KMS-11 (cell line): ENCODE results near the gene TAS1R3.

Experiments used
- H2AFZ ChIP-seq: fragments of 200-600 bp; sonication (generic); 2 replicates; pipeline ENCODE4 v1.6.1; 2016; ENCODE audit warnings: antibody characterized with exemption, mixed run types, low read depth
- H3K27ac ChIP-seq: fragments of 200-600 bp; sonication (generic); 2 replicates; pipeline ENCODE4 v1.6.1; 2016; ENCODE audit warnings: mild to moderate bottlenecking, mixed run types
- H3K27me3 ChIP-seq: fragments of 200-600 bp; sonication (generic); 2 replicates; pipeline ENCODE4 v1.6.1; 2017; ENCODE audit warnings: mild to moderate bottlenecking, low read depth, mixed run types, moderate library complexity; ENCODE audit not compliant: insufficient read depth
- H3K36me3 ChIP-seq: fragments of 200-600 bp; sonication (generic); 2 replicates; pipeline ENCODE4 v1.6.1; 2017; ENCODE audit warnings: mild to moderate bottlenecking, mixed run types; ENCODE audit not compliant: insufficient read depth
- H3K4me1 ChIP-seq: fragments of 200-600 bp; sonication (generic); 2 replicates; pipeline ENCODE4 v1.6.1; 2016; ENCODE audit warnings: mild to moderate bottlenecking, low read depth, mixed run types; ENCODE audit not compliant: poor library complexity, severe bottlenecking
- H3K4me2 ChIP-seq: fragments of 200-600 bp; sonication (generic); 2 replicates; pipeline ENCODE4 v1.7.0; 2016; ENCODE audit warnings: mild to moderate bottlenecking, mixed run types
- H3K4me3 ChIP-seq: fragments of 200-600 bp; sonication (generic); IDR thresholded peaks from 2 replicates; pipeline ENCODE4 v1.6.1; 2017; ENCODE audit warnings: low read depth, low read length, mixed read lengths; ENCODE audit not compliant: insufficient read depth
- H3K79me2 ChIP-seq: fragments of 200-600 bp; sonication (generic); 2 replicates; pipeline ENCODE4 v1.6.1; 2016; ENCODE audit warnings: low read depth, mixed run types; ENCODE audit not compliant: insufficient read depth
- H3K9ac ChIP-seq: fragments of 200-600 bp; sonication (generic); 2 replicates; pipeline ENCODE4 v1.6.1; 2016; ENCODE audit warnings: mild to moderate bottlenecking, mixed run types
- H4K20me1 ChIP-seq: fragments of 200-600 bp; sonication (generic); 2 replicates; pipeline ENCODE4 v1.6.1; 2016; ENCODE audit warnings: mild to moderate bottlenecking, mixed run types; ENCODE audit not compliant: insufficient read depth
- TF ChIP-seq, protein P1 (sequence below): fragments of 200-600 bp; sonication (generic); conservative IDR thresholded peaks from 2 replicates; pipeline ENCODE4 v1.6.1; 2017; ENCODE audit warnings: low read depth, mild to moderate bottlenecking, antibody characterized with exemption, low read length, moderate library complexity, mixed read lengths

The TAS1R3 gene

DNA sequence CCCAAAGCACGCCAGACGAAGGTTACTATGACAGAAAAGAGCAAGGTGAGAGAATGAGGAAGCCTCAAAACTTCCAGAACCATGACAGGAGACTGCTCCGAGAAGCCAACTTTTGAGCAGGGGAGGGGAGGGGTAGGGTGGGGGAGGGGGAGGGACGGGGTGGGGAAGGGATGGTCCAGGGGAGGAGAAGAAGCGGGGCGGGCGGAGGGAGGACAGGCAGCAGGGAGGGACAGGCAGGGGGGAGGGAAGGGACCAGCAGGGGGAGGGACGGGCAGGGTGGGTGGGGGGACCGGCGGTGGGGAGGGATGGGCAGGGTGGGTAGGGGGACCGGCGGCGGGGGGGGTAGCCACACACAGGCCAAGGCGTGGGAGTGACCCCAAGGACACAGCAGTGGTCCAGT is 8.7 kb upstream of the TAS1R3 start:
- H3K36me3 ChIP-seq = no peaks in the 10 kb centered on the region
- H3K79me2 ChIP-seq = peaks cover 55% of the 10 kb centered on the region
- H3K9ac ChIP-seq = no peak overlapping the region
- H3K4me2 ChIP-seq = no peak overlapping the region
- peaks cover 22% of the 10 kb centered on the region for H3K4me1 ChIP-seq
- H4K20me1 ChIP-seq = no peaks in the 10 kb centered on the region
- no peaks in the 10 kb centered on the region for H3K27me3 ChIP-seq
- H3K27ac ChIP-seq = no peak overlapping the region
- TF ChIP-seq, protein P1, sequence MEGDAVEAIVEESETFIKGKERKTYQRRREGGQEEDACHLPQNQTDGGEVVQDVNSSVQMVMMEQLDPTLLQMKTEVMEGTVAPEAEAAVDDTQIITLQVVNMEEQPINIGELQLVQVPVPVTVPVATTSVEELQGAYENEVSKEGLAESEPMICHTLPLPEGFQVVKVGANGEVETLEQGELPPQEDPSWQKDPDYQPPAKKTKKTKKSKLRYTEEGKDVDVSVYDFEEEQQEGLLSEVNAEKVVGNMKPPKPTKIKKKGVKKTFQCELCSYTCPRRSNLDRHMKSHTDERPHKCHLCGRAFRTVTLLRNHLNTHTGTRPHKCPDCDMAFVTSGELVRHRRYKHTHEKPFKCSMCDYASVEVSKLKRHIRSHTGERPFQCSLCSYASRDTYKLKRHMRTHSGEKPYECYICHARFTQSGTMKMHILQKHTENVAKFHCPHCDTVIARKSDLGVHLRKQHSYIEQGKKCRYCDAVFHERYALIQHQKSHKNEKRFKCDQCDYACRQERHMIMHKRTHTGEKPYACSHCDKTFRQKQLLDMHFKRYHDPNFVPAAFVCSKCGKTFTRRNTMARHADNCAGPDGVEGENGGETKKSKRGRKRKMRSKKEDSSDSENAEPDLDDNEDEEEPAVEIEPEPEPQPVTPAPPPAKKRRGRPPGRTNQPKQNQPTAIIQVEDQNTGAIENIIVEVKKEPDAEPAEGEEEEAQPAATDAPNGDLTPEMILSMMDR = no peak
- no peak overlapping the region for H3K4me3 ChIP-seq
- H2AFZ ChIP-seq = no peak overlapping the region

DNA sequence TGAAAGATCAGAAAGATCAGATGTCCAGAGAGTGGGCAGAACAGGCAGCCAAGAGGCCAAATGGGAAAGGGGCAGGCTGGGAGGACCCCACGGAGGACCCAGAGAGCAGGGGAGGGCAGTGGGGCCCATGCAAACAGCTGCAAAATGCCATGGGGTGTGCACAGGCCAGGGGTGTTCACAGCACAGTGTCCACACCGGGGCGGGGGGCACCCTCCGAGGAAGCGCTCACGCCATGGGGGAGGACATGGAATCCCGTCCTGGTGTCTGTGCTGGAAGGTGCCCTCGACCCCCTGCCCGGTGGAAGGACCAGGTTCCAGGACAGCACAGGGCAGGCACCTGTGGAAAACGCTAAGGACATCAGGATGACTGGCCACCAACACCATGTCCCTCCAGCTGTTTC is 8.1 kb upstream of the TAS1R3 start:
- H3K36me3 ChIP-seq = no peaks in the 10 kb centered on the region

DNA sequence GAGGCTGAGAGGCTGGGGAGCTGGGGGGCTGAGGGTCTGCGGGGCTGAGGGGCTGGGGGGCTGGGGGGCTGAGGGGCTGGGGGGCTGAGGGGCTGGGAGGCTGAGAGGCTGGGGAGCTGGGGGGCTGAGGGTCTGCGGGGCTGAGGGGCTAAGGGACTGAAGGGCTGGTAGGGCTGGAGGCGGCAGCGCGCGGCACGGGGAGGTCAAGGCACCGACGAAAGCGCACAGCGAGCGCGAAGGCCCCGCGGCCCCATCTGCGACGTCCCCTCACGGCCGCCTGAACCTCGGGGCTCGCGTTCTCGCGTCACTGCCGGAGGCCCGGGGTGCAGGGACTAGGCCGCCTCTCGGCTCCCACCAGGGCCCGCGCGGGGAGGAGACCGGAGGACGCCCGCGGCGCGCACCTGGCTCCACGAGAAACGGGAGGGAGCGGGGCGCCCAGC is 7.0 kb upstream of the TAS1R3 start:
- no peaks in the 10 kb centered on the region for H4K20me1 ChIP-seq
- no peaks in the 10 kb centered on the region for H3K27me3 ChIP-seq
- H3K36me3 ChIP-seq = no peaks in the 10 kb centered on the region
- TF ChIP-seq, protein P1 = no peak
- no peak overlapping the region for H3K4me2 ChIP-seq
- peak overlapping the region; percentile 39; the same call in 1 of the 2 replicates for H3K27ac ChIP-seq
- H3K4me3 ChIP-seq = no peak overlapping the region
- H2AFZ ChIP-seq = peak overlapping the region; percentile 78; the same call in 1 of the 2 replicates
- H3K4me1 ChIP-seq = peaks cover 22% of the 10 kb centered on the region
- peak overlapping the region; percentile 75; the same call in 1 of the 2 replicates for H3K9ac ChIP-seq
- peaks cover 55% of the 10 kb centered on the region for H3K79me2 ChIP-seq

More for the DNA sequence above, 8.1 kb upstream of the TAS1R3 start:
- Histone ChIP-seq H4K20me1 (no peaks in the 10 kb centered on the region), H3K4me2 (peak overlapping the region; percentile 23; the same call in 1 of the 2 replicates), H3K4me1 (peaks cover 22% of the 10 kb centered on the region), H3K9ac (no peak overlapping the region; the same call in 1 of the 2 replicates), H3K79me2 (peaks cover 55% of the 10 kb centered on the region), H3K27ac (no peak overlapping the region), H2AFZ (no peak overlapping the region), H3K4me3 (no peak overlapping the region), H3K27me3 (no peaks in the 10 kb centered on the region)
- TF ChIP-seq, protein P1 = no peak

DNA sequence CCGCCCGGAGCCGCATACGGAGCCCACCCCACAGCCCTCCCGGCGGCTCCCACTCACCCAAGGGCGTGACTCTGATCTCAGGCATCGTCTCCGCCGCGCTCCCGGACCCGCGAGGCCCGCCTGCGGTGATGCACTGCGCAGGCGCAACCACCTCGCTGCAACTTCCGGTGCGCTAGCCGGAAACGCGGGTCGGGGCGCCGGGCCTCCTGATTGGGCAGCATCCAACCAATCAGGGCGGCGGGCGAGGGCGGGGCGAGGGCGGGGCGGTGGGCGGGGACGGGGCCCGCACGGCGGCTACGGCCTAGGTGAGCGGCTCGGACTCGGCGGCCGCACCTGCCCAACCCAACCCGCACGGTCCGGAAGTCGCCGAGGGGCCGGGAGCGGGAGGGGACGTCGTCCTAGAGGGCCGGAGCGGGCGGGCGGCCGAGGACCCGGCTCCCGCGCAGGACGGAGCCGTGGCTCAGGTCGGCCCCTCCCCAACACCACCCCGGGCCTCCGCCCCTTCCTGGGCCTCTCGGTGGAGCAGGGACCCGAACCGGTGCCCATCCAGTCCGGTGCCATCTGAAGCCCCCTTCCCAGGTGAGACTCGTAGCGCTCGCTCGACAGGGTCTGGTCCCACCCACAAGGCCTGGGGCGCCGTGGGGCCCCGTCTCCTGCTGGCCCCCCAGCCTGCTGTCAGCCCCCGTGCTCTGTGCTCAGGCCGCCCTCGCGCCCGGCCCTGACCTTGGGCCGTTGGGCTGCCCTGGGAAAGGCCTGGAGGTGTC is 6.4 kb upstream of the TAS1R3 start, which contains the start of the genes CPTP and INTS11:
CPTP (plus strand) TSS at position 279 of the 764 bp plus-strand sequence. CDS start 2,109 bp downstream, outside the sequence.
INTS11 (minus strand) TSS at position 137 of the 764 bp plus-strand sequence; CDS start at position 85, 52 bp downstream.
- Histone ChIP-seq H3K4me3 (peak within 1 kb of the TSS; percentile 76), H3K27ac (peak within 1 kb of the TSS; percentile 39; the same call in 1 of the 2 replicates), H3K4me2 (peak within 1 kb of the TSS; percentile 88), H3K4me1 (peaks cover 22% of the 10 kb centered on the region), H3K27me3 (no peaks in the 10 kb centered on the region), H3K36me3 (no peaks in the 10 kb centered on the region), H3K9ac (peak within 1 kb of the TSS; percentile 75; the same call in 1 of the 2 replicates), H3K79me2 (peaks cover 49% of the 10 kb centered on the region), H4K20me1 (no peaks in the 10 kb centered on the region), H2AFZ (peak within 1 kb of the TSS; percentile 78)
- TF ChIP-seq, protein P1 = no peak
